OCI-LY3 (cell line): ENCODE results near the gene ABCB8.

ENCODE experiments used
- EZH2phosphoT487 ChIP-seq: fragments of 200-600 bp; shearing (Covaris generic); IDR thresholded peaks from 2 replicates; pipeline ENCODE4 v1.6.1; 2018; ENCODE audit warnings: antibody characterized with exemption, mixed run types, low read depth
- TF ChIP-seq, protein P1 (sequence below): fragments of 200-600, 300-600 bp; sonication (generic); IDR thresholded peaks from 2 replicates; pipeline ENCODE4 v1.5.1; 2014; ENCODE audit warnings: antibody characterized with exemption, low read length, low read depth

DNA sequence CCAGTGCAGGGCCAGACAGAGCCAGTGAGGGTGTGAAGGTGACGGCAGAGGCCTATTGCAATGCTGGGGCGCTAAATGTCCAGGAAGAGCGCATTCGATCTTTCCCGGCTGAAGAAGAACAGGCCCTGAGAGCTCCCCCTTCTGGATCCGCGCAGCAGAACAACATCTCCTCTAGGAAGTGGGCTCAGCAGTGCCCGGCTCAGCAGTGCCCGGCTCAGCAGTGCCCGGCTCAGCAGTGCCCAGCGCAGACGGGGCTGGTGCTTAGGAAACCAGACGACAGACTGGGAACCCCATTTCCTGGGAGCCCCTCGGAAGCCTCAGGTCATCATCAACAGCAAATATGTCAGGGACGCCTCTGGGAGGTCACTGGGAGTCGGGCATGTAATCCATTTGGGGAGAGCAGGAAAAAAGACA, 42.1 kb upstream of the ABCB8 start:
- TF ChIP-seq EZH2phosphoT487 = no peak
- TF ChIP-seq, protein P1, sequence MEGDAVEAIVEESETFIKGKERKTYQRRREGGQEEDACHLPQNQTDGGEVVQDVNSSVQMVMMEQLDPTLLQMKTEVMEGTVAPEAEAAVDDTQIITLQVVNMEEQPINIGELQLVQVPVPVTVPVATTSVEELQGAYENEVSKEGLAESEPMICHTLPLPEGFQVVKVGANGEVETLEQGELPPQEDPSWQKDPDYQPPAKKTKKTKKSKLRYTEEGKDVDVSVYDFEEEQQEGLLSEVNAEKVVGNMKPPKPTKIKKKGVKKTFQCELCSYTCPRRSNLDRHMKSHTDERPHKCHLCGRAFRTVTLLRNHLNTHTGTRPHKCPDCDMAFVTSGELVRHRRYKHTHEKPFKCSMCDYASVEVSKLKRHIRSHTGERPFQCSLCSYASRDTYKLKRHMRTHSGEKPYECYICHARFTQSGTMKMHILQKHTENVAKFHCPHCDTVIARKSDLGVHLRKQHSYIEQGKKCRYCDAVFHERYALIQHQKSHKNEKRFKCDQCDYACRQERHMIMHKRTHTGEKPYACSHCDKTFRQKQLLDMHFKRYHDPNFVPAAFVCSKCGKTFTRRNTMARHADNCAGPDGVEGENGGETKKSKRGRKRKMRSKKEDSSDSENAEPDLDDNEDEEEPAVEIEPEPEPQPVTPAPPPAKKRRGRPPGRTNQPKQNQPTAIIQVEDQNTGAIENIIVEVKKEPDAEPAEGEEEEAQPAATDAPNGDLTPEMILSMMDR = peak; percentile 68
